Measurements from ENCODE around the gene PBX4.

DNA sequence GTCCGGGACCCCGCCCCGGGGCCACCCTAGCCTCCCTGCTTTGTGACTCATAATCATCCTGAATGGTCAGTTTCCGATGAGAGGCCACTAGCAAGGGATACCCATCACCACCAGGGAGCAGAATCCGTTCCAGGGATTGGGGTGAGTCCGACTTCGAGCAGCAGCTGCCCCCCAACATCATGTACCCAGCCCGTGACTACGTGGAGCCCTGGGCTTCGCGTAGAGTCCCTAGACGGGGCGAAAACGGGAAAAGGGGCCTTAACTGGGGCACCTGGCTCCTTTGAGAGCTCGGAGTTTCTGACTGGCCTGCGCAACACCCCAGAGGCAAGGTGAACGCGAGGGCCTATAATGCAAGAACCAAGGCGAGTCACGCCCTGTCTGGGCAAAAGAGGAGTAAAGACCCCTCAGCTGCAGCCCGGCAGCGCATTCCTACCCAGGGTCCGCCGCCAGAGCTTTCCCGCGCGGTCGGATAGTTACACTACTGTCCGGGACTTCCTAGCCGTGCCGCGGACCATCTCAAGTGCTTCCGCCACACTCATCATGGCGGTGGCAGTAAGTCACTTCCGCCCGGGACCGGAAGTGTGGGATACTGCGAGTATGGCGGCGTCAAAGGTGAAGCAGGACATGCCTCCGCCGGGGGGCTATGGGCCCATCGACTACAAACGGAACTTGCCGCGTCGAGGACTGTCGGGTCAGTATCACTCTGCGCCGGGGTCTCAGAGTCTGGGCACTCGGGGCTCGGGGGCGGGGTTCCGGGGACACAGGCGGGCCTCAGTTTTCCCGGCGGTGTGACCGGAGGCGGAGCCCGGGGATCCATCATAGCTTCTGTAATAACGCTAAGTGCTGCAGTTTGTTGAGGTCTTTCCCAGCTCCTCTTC, 102.6 kb downstream of the PBX4 start, which contains the start of gene NDUFA13:
- TF ChIP-seq, protein P1, sequence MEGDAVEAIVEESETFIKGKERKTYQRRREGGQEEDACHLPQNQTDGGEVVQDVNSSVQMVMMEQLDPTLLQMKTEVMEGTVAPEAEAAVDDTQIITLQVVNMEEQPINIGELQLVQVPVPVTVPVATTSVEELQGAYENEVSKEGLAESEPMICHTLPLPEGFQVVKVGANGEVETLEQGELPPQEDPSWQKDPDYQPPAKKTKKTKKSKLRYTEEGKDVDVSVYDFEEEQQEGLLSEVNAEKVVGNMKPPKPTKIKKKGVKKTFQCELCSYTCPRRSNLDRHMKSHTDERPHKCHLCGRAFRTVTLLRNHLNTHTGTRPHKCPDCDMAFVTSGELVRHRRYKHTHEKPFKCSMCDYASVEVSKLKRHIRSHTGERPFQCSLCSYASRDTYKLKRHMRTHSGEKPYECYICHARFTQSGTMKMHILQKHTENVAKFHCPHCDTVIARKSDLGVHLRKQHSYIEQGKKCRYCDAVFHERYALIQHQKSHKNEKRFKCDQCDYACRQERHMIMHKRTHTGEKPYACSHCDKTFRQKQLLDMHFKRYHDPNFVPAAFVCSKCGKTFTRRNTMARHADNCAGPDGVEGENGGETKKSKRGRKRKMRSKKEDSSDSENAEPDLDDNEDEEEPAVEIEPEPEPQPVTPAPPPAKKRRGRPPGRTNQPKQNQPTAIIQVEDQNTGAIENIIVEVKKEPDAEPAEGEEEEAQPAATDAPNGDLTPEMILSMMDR (IDR thresholded peaks at IDR 0.05), result peak; percentile 14; the same call in 1 of the 2 replicates
- TF ChIP-seq ZFX (IDR thresholded peaks at IDR 0.05; ENCODE audit: borderline replicate concordance), result no peak
